ENCODE measurements around the gene PAX5.
"Not testable (repeated sequence)": the region's sequence is repeated elsewhere in the genome, so short reads cannot be mapped to it uniquely, and the experiment has no call there.

The PAX5 gene

GRCh38 chr9:37033682-37034304, at the start of gene PAX5:
PAX5 (minus strand) TSS chr9:37034268; CDS start chr9:37034031, 237 bp downstream.
- DNase-seq, result no peak

- no peak for DNase-seq
Observed at GRCh38 chr9:37083654-37084053, 49.6 kb upstream of the PAX5 start.

- DNase-seq, result no peak
Observed at GRCh38 chr9:37082214-37082765, 48.2 kb upstream of the PAX5 start.

GRCh38 chr9:37081507-37081906, 47.4 kb upstream of the PAX5 start:
- not testable (repeated sequence) for DNase-seq

- DNase-seq, result not testable (repeated sequence)
Observed at GRCh38 chr9:37080165-37080628, 46.1 kb upstream of the PAX5 start.

- DNase-seq, result peak; percentile 74 to 84 (median 81)
Observed at GRCh38 chr9:37079370-37080164, 45.5 kb upstream of the PAX5 start.

GRCh38 chr9:37074790-37075189, 40.7 kb upstream of the PAX5 start:
- not testable (repeated sequence) for DNase-seq

GRCh38 chr9:37066139-37066725, 32.2 kb upstream of the PAX5 start:
- no peak for DNase-seq

- no peak for DNase-seq
Observed at GRCh38 chr9:37062336-37062735, 28.3 kb upstream of the PAX5 start.

GRCh38 chr9:37061768-37062167, 27.7 kb upstream of the PAX5 start:
- no peak for DNase-seq

GRCh38 chr9:37060833-37061232, 26.8 kb upstream of the PAX5 start:
- DNase-seq, result no peak

- DNase-seq, result no peak
Observed at GRCh38 chr9:37056046-37056920, 22.2 kb upstream of the PAX5 start.

- not testable (repeated sequence) for DNase-seq
Observed at GRCh38 chr9:37054363-37054720, 20.3 kb upstream of the PAX5 start.

- DNase-seq, result no peak
Observed at GRCh38 chr9:37053684-37054362, 19.8 kb upstream of the PAX5 start.

- no peak for DNase-seq
Observed at GRCh38 chr9:37046683-37047082, 12.6 kb upstream of the PAX5 start.

- DNase-seq, result no peak
Observed at GRCh38 chr9:37042421-37042820, 8.4 kb upstream of the PAX5 start.

- no peak for DNase-seq
Observed at GRCh38 chr9:37040508-37041127, 6.5 kb upstream of the PAX5 start.

GRCh38 chr9:37038943-37039464, 4.9 kb upstream of the PAX5 start:
- DNase-seq, result no peak

- DNase-seq, result no peak
Observed at GRCh38 chr9:37038302-37038942, 4.4 kb upstream of the PAX5 start.

- DNase-seq, result no peak
Observed at GRCh38 chr9:37037503-37038301, 3.6 kb upstream of the PAX5 start.
